Astrocyte of the spinal cord (primary cell): ENCODE results near the gene TBC1D1.

Experiments
- DNase-seq: peaks from one replicate; pipeline ENCODE4 v3.0.0; 2011; ENCODE audit warnings: low read depth, low spot score
- H3K4me3 ChIP-seq: 2 replicates; pipeline ENCODE4 v1.5.1; 2011; ENCODE audit warnings: low read depth, mild to moderate bottlenecking, low read length, moderate library complexity
- in situ Hi-C: cut with HindIII; loops from 2 replicates; pipeline ENCODE4 v1.10.0; 2017; ENCODE audit warnings: low sequenced_read_pairs
- TF ChIP-seq, protein P1 (sequence below): IDR thresholded peaks from 2 replicates; pipeline ENCODE4 v1.5.1; 2012; ENCODE audit warnings: low read depth, mild to moderate bottlenecking, low read length, inconsistent platforms

Gene TBC1D1

DNA sequence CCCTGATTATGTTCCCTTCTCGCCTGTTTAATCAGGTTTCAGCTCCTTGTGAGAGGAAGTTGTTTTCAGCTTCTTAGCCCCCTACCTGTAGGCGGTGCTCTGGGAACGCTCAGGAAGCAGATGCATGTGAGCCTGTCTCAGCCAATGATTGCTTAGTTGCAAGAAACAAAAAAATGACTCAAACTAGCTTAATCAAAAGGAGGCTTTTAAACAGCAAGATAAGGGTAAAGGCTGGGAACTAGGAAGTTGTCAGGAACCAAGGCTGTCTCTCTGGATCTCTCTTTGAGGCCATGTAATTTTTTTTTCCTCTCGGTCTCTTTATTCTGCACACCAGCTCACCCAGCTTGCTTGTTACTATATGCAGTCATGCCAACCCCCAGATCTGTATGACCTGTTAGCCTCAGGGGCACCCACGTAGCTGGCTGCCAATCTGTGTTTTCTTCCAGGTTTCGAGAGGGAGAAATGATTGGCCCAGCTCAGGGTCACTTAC is 178.4 kb downstream of the TBC1D1 start:
- peak; percentile 31 for DNase-seq
- in situ Hi-C loops: no loop called here
- TF ChIP-seq, protein P1, sequence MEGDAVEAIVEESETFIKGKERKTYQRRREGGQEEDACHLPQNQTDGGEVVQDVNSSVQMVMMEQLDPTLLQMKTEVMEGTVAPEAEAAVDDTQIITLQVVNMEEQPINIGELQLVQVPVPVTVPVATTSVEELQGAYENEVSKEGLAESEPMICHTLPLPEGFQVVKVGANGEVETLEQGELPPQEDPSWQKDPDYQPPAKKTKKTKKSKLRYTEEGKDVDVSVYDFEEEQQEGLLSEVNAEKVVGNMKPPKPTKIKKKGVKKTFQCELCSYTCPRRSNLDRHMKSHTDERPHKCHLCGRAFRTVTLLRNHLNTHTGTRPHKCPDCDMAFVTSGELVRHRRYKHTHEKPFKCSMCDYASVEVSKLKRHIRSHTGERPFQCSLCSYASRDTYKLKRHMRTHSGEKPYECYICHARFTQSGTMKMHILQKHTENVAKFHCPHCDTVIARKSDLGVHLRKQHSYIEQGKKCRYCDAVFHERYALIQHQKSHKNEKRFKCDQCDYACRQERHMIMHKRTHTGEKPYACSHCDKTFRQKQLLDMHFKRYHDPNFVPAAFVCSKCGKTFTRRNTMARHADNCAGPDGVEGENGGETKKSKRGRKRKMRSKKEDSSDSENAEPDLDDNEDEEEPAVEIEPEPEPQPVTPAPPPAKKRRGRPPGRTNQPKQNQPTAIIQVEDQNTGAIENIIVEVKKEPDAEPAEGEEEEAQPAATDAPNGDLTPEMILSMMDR: peak; percentile 40
- no peak overlapping the region for H3K4me3 ChIP-seq

DNA sequence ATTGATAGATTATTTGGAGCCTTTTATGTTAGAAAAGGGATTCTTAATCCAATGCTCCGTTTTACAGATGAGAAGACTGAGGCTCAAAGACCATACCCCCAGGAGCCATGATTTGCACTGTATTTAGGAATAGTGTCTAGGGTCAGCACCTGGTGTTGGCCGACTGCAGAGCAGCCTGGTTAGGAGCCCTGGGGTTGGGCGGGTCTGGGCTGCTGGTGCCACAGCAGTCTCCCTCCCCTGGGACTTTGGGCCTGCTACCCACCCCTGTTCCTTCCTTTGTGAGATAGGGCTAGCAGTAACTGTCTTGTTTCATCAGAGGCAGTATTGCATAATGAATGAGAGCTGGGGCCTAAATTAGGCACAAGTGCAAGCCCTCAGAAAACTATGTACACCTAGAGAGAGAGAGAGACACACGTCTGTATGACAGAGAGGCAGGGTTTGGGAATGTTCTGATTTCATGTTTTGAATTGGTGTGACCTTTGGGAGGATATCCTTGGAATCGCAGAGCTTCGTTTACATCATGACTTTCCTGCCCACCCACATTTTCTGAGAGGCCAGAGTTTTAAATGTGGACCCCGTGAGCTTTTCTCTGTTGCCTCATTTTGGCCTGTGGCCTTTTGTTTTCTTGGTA is 181.0 kb downstream of the TBC1D1 start:
- H3K4me3 ChIP-seq: no peak overlapping the region
- TF ChIP-seq, protein P1: no peak
- DNase-seq: no peak
- in situ Hi-C loops: no loop called here

DNA sequence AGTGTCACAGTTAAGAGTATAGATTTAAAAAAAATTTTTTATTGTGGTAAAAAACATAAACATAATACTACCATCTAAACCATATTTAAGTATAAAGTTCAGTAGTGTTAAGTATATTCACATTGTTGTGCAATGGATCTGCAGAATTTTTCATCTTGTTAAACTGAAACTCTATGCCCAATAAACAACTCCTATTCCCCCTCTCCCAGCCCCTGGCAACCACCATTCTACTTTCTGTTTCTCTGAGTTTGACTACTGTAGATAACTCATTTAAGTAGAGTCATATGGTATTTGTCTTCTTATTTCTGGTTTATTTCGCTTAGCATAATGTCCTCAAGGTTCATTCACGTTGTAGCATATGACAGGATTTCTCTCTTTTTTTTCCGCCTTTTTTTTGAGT is 181.7 kb downstream of the TBC1D1 start:
- DNase-seq: no peak
- TF ChIP-seq, protein P1: no peak
- in situ Hi-C loops: no loop called here
- H3K4me3 ChIP-seq: no peak overlapping the region

DNA sequence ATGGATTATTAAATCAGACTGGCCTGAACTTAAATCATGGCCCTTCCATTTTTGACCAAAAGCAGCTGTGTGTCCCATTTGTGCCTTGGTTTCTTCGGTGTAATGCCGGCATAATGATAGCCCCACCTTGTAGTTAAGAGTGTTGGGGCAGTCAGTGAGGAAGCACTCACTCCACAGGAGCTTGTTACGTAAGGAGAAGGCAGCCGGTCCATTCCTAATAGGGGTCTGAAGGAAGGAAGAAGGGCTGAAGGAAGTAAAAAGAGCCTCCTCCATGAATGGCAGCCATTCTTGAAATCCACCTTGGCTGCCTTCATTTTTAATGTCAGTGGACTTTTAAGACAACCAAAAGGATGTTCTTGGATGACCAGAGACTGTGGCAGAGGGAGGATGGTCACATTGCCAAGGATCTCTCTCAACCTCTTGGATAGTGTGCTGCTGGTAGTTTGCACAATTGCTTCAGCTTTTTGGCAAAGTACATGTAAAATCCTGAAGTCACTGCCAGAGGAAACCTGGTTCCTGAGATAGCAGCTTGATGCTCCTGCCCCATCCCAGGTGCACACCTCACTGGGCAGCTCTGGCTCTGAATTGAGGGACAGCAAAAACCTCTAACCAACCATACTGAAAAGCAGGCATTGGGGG is 182.8 kb downstream of the TBC1D1 start:
- no peak overlapping the region for H3K4me3 ChIP-seq
- no peak for DNase-seq
- TF ChIP-seq, protein P1: no peak
- in situ Hi-C loops: no loop called here

DNA sequence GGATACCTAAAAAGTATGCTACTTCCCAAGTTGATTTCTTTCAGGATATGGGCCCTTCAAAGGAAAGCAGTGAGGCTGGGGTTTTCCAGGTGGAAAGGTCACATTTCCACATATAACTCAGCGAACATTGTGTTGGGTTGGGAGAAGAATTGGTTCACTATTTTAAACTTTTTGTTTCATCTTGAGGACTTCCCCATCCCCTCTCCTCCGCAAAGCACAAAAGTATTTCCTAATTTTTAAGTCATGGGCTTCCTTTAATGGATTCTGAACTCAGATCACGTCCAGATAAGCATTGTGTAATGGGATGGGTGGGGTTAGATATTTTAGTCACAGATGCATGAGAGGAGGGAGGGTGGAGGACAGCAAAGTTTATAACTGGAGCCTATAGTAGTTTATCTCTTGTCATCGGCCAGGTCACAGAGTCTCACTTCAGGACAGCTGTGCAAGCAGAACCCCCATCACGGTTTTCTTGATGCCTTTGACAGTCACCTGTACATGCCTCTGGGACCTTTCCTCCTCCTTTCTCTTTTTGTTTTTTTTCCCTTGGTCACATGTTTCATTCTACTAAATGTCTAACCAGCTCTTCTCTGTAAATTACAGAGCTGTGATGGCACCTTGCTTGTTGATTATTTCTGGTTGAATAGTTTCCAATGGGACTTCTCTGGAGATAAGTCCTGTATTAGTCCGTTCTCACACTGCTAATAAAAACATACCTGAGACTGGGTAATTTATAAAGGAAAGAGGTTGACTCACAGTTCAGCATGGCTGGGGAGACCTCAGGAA is 184.7 kb downstream of the TBC1D1 start:
- DNase-seq: no peak
- no peak overlapping the region for H3K4me3 ChIP-seq
- in situ Hi-C loops: no loop called here
- TF ChIP-seq, protein P1: no peak

DNA sequence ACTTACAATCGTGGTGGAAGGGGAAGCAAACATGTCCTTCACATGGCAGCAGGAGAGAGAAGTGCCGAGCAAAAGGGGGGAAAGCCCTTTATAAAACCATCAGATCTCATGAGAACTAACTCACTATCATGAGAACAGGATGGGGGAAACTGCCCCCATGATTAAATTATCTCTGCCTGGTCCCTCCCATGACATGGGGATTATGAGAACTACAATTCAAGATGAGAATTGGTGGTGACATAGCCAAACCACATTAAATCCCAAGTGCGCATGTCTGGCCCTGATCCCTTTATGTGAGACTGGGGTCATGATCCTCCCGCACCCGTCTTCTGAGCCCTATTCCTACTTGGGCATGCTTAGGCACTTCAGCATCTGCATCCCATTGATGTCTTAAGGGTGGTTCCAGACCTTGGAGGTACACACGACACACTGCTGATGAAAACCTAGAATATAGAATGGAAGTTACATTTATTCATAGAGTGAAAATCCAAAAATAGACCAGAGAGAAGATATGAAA is 185.3 kb downstream of the TBC1D1 start:
- H3K4me3 ChIP-seq: no peak overlapping the region
- no peak for DNase-seq
- TF ChIP-seq, protein P1: no peak
- in situ Hi-C loops: no loop called here
